IPS-18a (cell line): ENCODE results near the gene IP6K1.

Source experiments
- H3K27ac ChIP-seq: one replicate; pipeline ENCODE4 v1.5.1; 2013; ENCODE audit warnings: low read length
- H3K27me3 ChIP-seq: one replicate; pipeline ENCODE4 v1.6.1; 2013; ENCODE audit warnings: mild to moderate bottlenecking, low read length; ENCODE audit not compliant: control insufficient read depth, insufficient read depth
- H3K36me3 ChIP-seq: one replicate; pipeline ENCODE4 v1.6.1; 2013; ENCODE audit warnings: low read depth, low read length; ENCODE audit not compliant: control insufficient read depth
- H3K4me1 ChIP-seq: one replicate; pipeline ENCODE4 v1.6.1; 2013; ENCODE audit warnings: low read depth, low read length; ENCODE audit not compliant: control insufficient read depth
- H3K4me3 ChIP-seq: one replicate; pipeline ENCODE4 v1.5.1; 2013; ENCODE audit warnings: low read length
- H3K9ac ChIP-seq: one replicate; pipeline ENCODE4 v1.6.1; 2013; ENCODE audit warnings: mild to moderate bottlenecking, low read length, moderate library complexity
- H3K9me3 ChIP-seq: one replicate; pipeline ENCODE4 v1.6.1; 2013; ENCODE audit warnings: low read depth, low read length; ENCODE audit not compliant: control insufficient read depth

Gene IP6K1

GRCh38 chr3:49674497-49674983, 111.8 kb downstream of the IP6K1 start:
- Histone ChIP-seq H3K9me3 (no peaks in the 10 kb centered on the region), H3K36me3 (peaks cover 35% of the 10 kb centered on the region), H3K4me3 (peak overlapping the region; percentile 85), H3K4me1 (no peaks in the 10 kb centered on the region), H3K9ac (peak overlapping the region; percentile 83), H3K27me3 (no peaks in the 10 kb centered on the region), H3K27ac (no peak overlapping the region)
